Cardiac muscle cell (in vitro differentiated cells and primary cell): ENCODE results near the gene VWA8. TPM values are rescaled to one million over a fixed set of nuclear protein-coding genes. Genes with fewer than 3 reads are reported as not detected.

Experiments used
- DNase-seq, 2 donors: peaks; one replicate each; pipeline versions ENCODE4 v3.0.0 to v3.0.0-alpha.2; 2010 to 2017; ENCODE audit warnings: low read depth in 1 of 2, low spot score in 1 of 2
- H3K27ac ChIP-seq: fragments of 200-600 bp; sonication (generic); 2 replicates; pipeline ENCODE4 v1.5.1; 2016
- H3K27me3 ChIP-seq: fragments of 200-600 bp; sonication (generic); 2 replicates; pipeline ENCODE4 v1.6.0; 2016; ENCODE audit warnings: control low read depth
- H3K36me3 ChIP-seq: fragments of 200-600 bp; sonication (generic); 2 replicates; pipeline ENCODE4 v1.5.1; 2016; ENCODE audit warnings: control low read depth
- H3K4me1 ChIP-seq: fragments of 200-600 bp; sonication (generic); 2 replicates; pipeline ENCODE4 v1.8.1; 2017; ENCODE audit warnings: low read depth, mild to moderate bottlenecking, mixed run types
- H3K4me3 ChIP-seq: fragments of 200-600 bp; sonication (generic); 2 replicates; pipeline ENCODE4 v1.5.1; 2016; ENCODE audit warnings: mild to moderate bottlenecking
- H3K9me3 ChIP-seq: fragments of 200-600 bp; sonication (generic); 2 replicates; pipeline ENCODE4 v1.5.1; 2017; ENCODE audit warnings: low read depth, mild to moderate bottlenecking, control low read depth
- polyA plus RNA-seq: library from polyadenylated mRNA; unstranded; fragments of >200 nt; fragmentation: Nextera tagmentation; extraction: Ambion mirVana; gene quantifications from 2 replicates; pipeline ENCODE4 v1.2.1, GENCODE V29; 2016
- total RNA-seq: library from RNA; depleted of rRNA; stranded (reverse); fragments of >200 nt; gene quantifications from 2 replicates; pipeline ENCODE4 v1.2.3, GENCODE V29; 2016
- TF ChIP-seq, protein P1 (sequence below): IDR thresholded peaks from 2 replicates; pipeline ENCODE4 v1.5.1; 2012; ENCODE audit warnings: low read depth, mild to moderate bottlenecking, low read length

Gene VWA8
- total and polyA plus RNA-seq, 2 experiments from 2014 or later = 9.4 to 22.9 TPM

GRCh38 chr13:41589434-41589833 lies 371.5 kb downstream of the VWA8 start:
- H3K4me1 ChIP-seq = no peaks in the 10 kb centered on the region
- no peaks in the 10 kb centered on the region for H3K27me3 ChIP-seq
- H3K27ac ChIP-seq = no peak overlapping the region
- no peaks in the 10 kb centered on the region for H3K9me3 ChIP-seq
- H3K4me3 ChIP-seq = no peak overlapping the region
- H3K36me3 ChIP-seq = peaks cover 11% of the 10 kb centered on the region
- no peak for DNase-seq
- TF ChIP-seq, protein P1, sequence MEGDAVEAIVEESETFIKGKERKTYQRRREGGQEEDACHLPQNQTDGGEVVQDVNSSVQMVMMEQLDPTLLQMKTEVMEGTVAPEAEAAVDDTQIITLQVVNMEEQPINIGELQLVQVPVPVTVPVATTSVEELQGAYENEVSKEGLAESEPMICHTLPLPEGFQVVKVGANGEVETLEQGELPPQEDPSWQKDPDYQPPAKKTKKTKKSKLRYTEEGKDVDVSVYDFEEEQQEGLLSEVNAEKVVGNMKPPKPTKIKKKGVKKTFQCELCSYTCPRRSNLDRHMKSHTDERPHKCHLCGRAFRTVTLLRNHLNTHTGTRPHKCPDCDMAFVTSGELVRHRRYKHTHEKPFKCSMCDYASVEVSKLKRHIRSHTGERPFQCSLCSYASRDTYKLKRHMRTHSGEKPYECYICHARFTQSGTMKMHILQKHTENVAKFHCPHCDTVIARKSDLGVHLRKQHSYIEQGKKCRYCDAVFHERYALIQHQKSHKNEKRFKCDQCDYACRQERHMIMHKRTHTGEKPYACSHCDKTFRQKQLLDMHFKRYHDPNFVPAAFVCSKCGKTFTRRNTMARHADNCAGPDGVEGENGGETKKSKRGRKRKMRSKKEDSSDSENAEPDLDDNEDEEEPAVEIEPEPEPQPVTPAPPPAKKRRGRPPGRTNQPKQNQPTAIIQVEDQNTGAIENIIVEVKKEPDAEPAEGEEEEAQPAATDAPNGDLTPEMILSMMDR = no peak

DNA sequence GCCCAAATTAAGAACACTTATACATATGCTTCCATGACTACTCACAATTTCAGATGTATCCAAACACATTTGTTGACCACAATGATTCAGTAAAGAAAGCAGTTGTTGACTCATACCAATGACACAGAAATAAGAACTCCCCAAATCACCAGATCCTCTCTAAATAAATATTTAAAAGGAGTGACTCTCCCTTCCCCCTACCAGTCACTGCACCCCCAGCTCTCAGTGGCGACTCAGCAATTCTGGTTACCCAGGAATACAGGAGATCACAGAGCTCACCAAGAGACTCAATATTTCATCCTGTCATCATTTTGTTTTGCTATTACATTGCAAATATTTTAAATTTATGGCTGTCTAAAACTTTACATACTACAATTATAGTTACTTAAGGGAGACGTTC lies 372.0 kb downstream of the VWA8 start:
- Histone ChIP-seq H3K4me3 (no peak overlapping the region), H3K27ac (no peak overlapping the region), H3K4me1 (no peaks in the 10 kb centered on the region), H3K9me3 (no peaks in the 10 kb centered on the region), H3K27me3 (no peaks in the 10 kb centered on the region), H3K36me3 (peaks cover 14% of the 10 kb centered on the region)
- peak in 1 of 2 donors; percentile 73 for DNase-seq
- TF ChIP-seq, protein P1 = no peak

GRCh38 chr13:41588448-41588847 lies 372.5 kb downstream of the VWA8 start:
- no peak overlapping the region for H3K27ac ChIP-seq

GRCh38 chr13:41587490-41587889 lies 373.4 kb downstream of the VWA8 start:
- no peaks in the 10 kb centered on the region for H3K4me1 ChIP-seq
- no peaks in the 10 kb centered on the region for H3K27me3 ChIP-seq
- H3K36me3 ChIP-seq = peaks cover 14% of the 10 kb centered on the region
- TF ChIP-seq, protein P1 = peak; percentile 2
- no peaks in the 10 kb centered on the region for H3K9me3 ChIP-seq
- DNase-seq = no peak
- no peak overlapping the region for H3K4me3 ChIP-seq
- no peak overlapping the region for H3K27ac ChIP-seq

More at GRCh38 chr13:41588448-41588847, 372.5 kb downstream of the VWA8 start:
- H3K27me3 ChIP-seq = no peaks in the 10 kb centered on the region
- H3K9me3 ChIP-seq = no peaks in the 10 kb centered on the region
- H3K4me1 ChIP-seq = no peaks in the 10 kb centered on the region
- DNase-seq = no peak
- H3K4me3 ChIP-seq = no peak overlapping the region
- TF ChIP-seq, protein P1 = no peak
- peaks cover 14% of the 10 kb centered on the region for H3K36me3 ChIP-seq

DNA sequence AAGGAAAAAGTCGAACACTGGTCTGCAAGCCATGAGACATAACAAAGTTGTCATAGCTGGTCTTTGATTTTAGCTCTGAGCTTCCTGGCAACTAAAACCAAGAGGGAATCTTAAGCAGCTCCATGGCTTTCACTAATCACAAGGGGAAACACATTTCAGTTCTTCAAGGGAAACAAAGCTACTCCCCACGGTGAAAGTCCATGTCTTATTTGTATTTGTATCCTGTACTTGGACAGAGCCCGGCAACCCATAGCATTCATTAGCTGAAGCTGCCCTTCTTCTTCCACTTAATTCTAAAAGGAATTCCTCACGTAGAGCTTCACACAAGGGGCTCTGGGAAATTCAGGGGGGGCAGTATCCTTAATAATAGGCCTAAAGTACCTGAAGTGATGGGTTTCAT lies 374.7 kb downstream of the VWA8 start:
- Histone ChIP-seq H3K4me1 (no peaks in the 10 kb centered on the region), H3K9me3 (no peaks in the 10 kb centered on the region), H3K4me3 (no peak overlapping the region), H3K36me3 (peaks cover 14% of the 10 kb centered on the region), H3K27me3 (no peaks in the 10 kb centered on the region), H3K27ac (no peak overlapping the region)
- TF ChIP-seq, protein P1 = no peak
- no peak for DNase-seq

GRCh38 chr13:41582027-41582463 lies 378.9 kb downstream of the VWA8 start:
- Histone ChIP-seq H3K36me3 (peaks cover 10% of the 10 kb centered on the region), H3K4me3 (no peak overlapping the region), H3K27me3 (no peaks in the 10 kb centered on the region), H3K27ac (no peak overlapping the region), H3K9me3 (no peaks in the 10 kb centered on the region), H3K4me1 (no peaks in the 10 kb centered on the region)
- DNase-seq = peak in 1 of 2 donors; percentile 19
- TF ChIP-seq, protein P1 = no peak
